BLaER1 (cell line): Measurements from ENCODE around the gene POP7.
A peak's percentile ranks its signal among the peaks of the same experiment; 100 is the strongest.

Experiments used
- H3K27ac ChIP-seq: shearing (Covaris generic); formaldehyde crosslinking; 2 replicates; pipeline ENCODE4 v1.8.1; 2022
- H3K27me3 ChIP-seq: shearing (Covaris generic); formaldehyde crosslinking; 2 replicates; pipeline ENCODE4 v1.8.1; 2022
- H3K36me3 ChIP-seq: shearing (Covaris generic); formaldehyde crosslinking; 2 replicates; pipeline ENCODE4 v1.8.1; 2022
- H3K4me1 ChIP-seq: shearing (Covaris generic); formaldehyde crosslinking; 2 replicates; pipeline ENCODE4 v1.8.1; 2022
- H3K4me2 ChIP-seq: shearing (Covaris generic); formaldehyde crosslinking; 2 replicates; pipeline ENCODE4 v1.8.1; 2022
- H3K4me3 ChIP-seq: shearing (Covaris generic); formaldehyde crosslinking; 2 replicates; pipeline ENCODE4 v1.8.1; 2022
- H3K9ac ChIP-seq: shearing (Covaris generic); formaldehyde crosslinking; 2 replicates; pipeline ENCODE4 v1.8.1; 2022
- H3K9me3 ChIP-seq: shearing (Covaris generic); formaldehyde crosslinking; 2 replicates; pipeline ENCODE4 v1.8.1; 2022
- H4K20me1 ChIP-seq: shearing (Covaris generic); formaldehyde crosslinking; 2 replicates; pipeline ENCODE4 v1.8.1; 2022
- Cebpa-rat ChIP-seq: shearing (Covaris generic); IDR thresholded peaks from 2 replicates; pipeline ENCODE4 v1.8.1; 2022

POP7 gene

DNA sequence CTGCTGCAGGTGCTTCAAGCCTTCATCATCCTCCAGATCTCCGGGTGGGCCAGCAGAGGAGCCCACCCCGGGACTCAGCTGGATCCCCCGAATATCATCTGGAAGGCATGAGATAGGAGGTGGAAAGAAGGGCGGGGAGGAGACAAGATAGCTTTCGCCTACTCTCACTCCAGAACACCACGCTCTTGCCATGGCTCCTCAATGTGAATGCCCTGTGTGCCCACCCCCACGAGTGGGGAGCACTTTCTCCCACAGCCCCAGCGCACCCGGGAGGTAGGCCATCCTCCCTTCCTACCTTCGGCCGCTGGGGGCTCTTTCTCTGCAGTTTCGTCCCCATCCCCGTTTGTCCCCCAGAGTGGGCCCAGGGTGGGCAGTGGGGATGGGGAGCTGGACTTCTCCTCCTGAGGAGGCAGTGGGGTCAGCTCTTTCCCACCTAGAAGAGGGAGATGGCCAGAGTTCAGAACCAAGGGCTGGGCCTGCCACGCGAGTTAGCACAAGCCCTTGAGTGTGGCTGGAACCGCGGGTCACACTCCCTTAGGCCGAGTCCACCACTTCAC is 20.8 kb upstream of the POP7 start:
- Histone ChIP-seq H4K20me1 (peaks cover 96% of the 10 kb centered on the region), H3K9me3 (no peaks in the 10 kb centered on the region), H3K27ac (no peak overlapping the region), H3K27me3 (no peaks in the 10 kb centered on the region), H3K4me1 (peaks cover 25% of the 10 kb centered on the region), H3K4me3 (no peak overlapping the region), H3K4me2 (no peak overlapping the region), H3K36me3 (peaks cover 91% of the 10 kb centered on the region), H3K9ac (no peak overlapping the region)
- no peak for TF ChIP-seq Cebpa-rat

DNA sequence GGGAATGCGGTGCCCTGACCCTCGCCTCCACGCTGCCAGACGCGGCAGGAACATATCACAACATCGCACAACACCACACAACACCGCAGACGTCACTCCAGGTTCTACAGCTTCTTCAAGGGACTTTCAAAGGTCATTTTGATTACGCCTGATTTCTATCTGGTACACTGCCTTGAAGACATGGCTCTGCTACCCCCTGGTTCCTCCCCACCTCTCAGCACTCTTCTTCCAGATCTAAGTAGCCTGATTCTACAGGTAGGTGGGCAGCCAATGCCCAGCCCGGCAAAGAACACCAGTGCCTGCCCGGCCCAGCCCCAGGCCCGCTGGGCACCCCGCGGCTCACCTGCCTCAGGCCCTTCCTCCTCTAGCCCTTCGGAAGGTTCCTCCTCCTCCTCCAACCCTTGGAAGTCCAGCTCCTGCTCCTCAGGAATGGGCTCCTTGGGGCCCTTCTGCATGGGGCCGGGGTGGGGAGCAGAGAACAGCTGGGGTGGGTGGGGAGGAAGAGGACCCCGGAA is 20.2 kb upstream of the POP7 start:
- Histone ChIP-seq H3K27me3 (no peaks in the 10 kb centered on the region), H3K36me3 (peaks cover 85% of the 10 kb centered on the region), H3K4me1 (peaks cover 31% of the 10 kb centered on the region), H3K4me2 (no peak overlapping the region), H3K9ac (no peak overlapping the region), H3K9me3 (no peaks in the 10 kb centered on the region), H3K4me3 (no peak overlapping the region), H3K27ac (no peak overlapping the region), H4K20me1 (peaks cover 96% of the 10 kb centered on the region)
- TF ChIP-seq Cebpa-rat: no peak

- Histone ChIP-seq H3K4me1 (peaks cover 37% of the 10 kb centered on the region), H3K27ac (0 out of 2 replicates have a peak overlapping the region, but pooled peaks have one; percentile 6), H3K4me3 (no peak overlapping the region), H3K9ac (no peak overlapping the region), H3K36me3 (peaks cover 84% of the 10 kb centered on the region), H4K20me1 (peaks cover 96% of the 10 kb centered on the region), H3K4me2 (no peak overlapping the region), H3K27me3 (no peaks in the 10 kb centered on the region), H3K9me3 (no peaks in the 10 kb centered on the region)
- no peak for TF ChIP-seq Cebpa-rat
Measured at GRCh38 chr7:100686201-100686821, 19.6 kb upstream of the POP7 start.

- H3K9ac ChIP-seq: no peak overlapping the region
- H3K27me3 ChIP-seq: no peaks in the 10 kb centered on the region
- peaks cover 42% of the 10 kb centered on the region for H3K4me1 ChIP-seq
- H3K4me3 ChIP-seq: no peak overlapping the region
- peaks cover 79% of the 10 kb centered on the region for H3K36me3 ChIP-seq
- TF ChIP-seq Cebpa-rat: no peak
- H4K20me1 ChIP-seq: peaks cover 96% of the 10 kb centered on the region
- no peaks in the 10 kb centered on the region for H3K9me3 ChIP-seq
- H3K4me2 ChIP-seq: no peak overlapping the region
- 0 out of 2 replicates have a peak overlapping the region, but pooled peaks have one; percentile 6 for H3K27ac ChIP-seq
Measured at GRCh38 chr7:100686822-100687211, 19.1 kb upstream of the POP7 start.

- H3K9ac ChIP-seq: no peak overlapping the region
- peaks cover 46% of the 10 kb centered on the region for H3K4me1 ChIP-seq
- H3K27me3 ChIP-seq: no peaks in the 10 kb centered on the region
- H4K20me1 ChIP-seq: peaks cover 96% of the 10 kb centered on the region
- no peak for TF ChIP-seq Cebpa-rat
- H3K36me3 ChIP-seq: peaks cover 75% of the 10 kb centered on the region
- no peak overlapping the region for H3K4me3 ChIP-seq
- no peak overlapping the region for H3K27ac ChIP-seq
- no peak overlapping the region for H3K4me2 ChIP-seq
- no peaks in the 10 kb centered on the region for H3K9me3 ChIP-seq
Measured at GRCh38 chr7:100687261-100687660, 18.7 kb upstream of the POP7 start.

DNA sequence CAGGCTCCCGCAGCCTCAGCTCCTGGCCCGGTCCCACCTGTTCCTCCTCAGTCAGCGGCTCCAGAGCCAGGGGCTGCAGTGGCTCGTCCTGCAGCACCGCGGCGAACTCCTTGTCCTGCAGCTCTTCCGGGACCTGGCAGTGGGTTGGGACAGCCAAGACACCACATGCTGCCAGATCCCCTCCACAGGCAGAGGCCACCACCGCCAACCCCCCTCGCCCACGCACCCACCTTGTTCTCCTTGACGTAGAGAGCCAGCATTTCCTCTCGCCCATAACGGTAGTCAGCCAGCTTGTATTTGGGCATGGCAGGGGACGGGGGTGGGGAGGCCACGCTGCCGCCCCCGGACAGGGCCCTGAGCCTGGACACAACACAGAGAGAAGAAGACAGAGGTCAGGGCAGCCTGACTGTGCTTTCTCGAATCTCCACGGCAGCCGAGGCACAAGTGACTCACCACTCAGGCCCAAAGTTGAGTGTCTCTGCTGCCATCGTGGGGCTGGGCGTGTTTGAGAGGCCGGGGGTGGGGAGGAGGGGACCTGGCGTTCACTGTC is 18.1 kb upstream of the POP7 start:
- Histone ChIP-seq H3K9ac (no peak overlapping the region), H3K36me3 (peaks cover 69% of the 10 kb centered on the region)

GRCh38 chr7:100688326-100688860 is 17.5 kb upstream of the POP7 start:
- H3K27me3 ChIP-seq: no peaks in the 10 kb centered on the region
- peak overlapping the region; percentile 70 for H3K27ac ChIP-seq
- peak overlapping the region; percentile 58 for H3K9ac ChIP-seq
- H4K20me1 ChIP-seq: peaks cover 96% of the 10 kb centered on the region
- no peak overlapping the region for H3K4me3 ChIP-seq
- no peaks in the 10 kb centered on the region for H3K9me3 ChIP-seq
- TF ChIP-seq Cebpa-rat: no peak
- H3K4me1 ChIP-seq: peaks cover 55% of the 10 kb centered on the region
- peaks cover 63% of the 10 kb centered on the region for H3K36me3 ChIP-seq
- H3K4me2 ChIP-seq: peak overlapping the region; percentile 91

More for the DNA sequence above, 18.1 kb upstream of the POP7 start:
- no peak for TF ChIP-seq Cebpa-rat
- Histone ChIP-seq H3K4me1 (peaks cover 52% of the 10 kb centered on the region), H3K27ac (peak overlapping the region; percentile 46; the same call in 1 of the 2 replicates), H3K4me3 (no peak overlapping the region), H3K9me3 (no peaks in the 10 kb centered on the region), H3K4me2 (no peak overlapping the region), H4K20me1 (peaks cover 96% of the 10 kb centered on the region), H3K27me3 (no peaks in the 10 kb centered on the region)

- H3K4me1 ChIP-seq: peaks cover 56% of the 10 kb centered on the region
- peaks cover 91% of the 10 kb centered on the region for H4K20me1 ChIP-seq
- peak overlapping the region; percentile 30 for H3K4me3 ChIP-seq
- H3K4me2 ChIP-seq: peak overlapping the region; percentile 91
- no peaks in the 10 kb centered on the region for H3K27me3 ChIP-seq
- peak overlapping the region; percentile 58 for H3K9ac ChIP-seq
- H3K9me3 ChIP-seq: no peaks in the 10 kb centered on the region
- H3K27ac ChIP-seq: peak overlapping the region; percentile 70
- no peak for TF ChIP-seq Cebpa-rat
- peaks cover 53% of the 10 kb centered on the region for H3K36me3 ChIP-seq
Measured at GRCh38 chr7:100689230-100690135, 16.4 kb upstream of the POP7 start.
